ENCODE results near the gene ACD. TPM values are rescaled to one million over a fixed set of nuclear protein-coding genes. Genes with fewer than 3 reads are reported as not detected.

ACD gene
- total RNA-seq, 1 experiment from 2014 or later: 27.1 TPM

- no peak for DNase-seq (ENCODE audit: low spot score)
- in situ Hi-C loops (cut with HindIII; ENCODE audit: low sequenced_read_pairs): no loop called here
These were observed 5.5 kb upstream of the ACD start for GRCh38 chr16:67665598-67665997.

- in situ Hi-C loops (cut with HindIII; ENCODE audit: low sequenced_read_pairs): no loop called here
- DNase-seq (ENCODE audit: low spot score): no peak
These were observed 4.8 kb upstream of the ACD start for GRCh38 chr16:67664871-67665270.

GRCh38 chr16:67664258-67664657 lies 4.2 kb upstream of the ACD start:
- peak; percentile 92 for DNase-seq (ENCODE audit: low spot score)
- in situ Hi-C loops (cut with HindIII; ENCODE audit: low sequenced_read_pairs): no loop called here

GRCh38 chr16:67663877-67664222 lies 3.8 kb upstream of the ACD start:
- in situ Hi-C loops (cut with HindIII; ENCODE audit: low sequenced_read_pairs): no loop called here

GRCh38 chr16:67663151-67663876 lies 3.3 kb upstream of the ACD start:
- DNase-seq (ENCODE audit: low spot score): no peak
- in situ Hi-C loops (cut with HindIII; ENCODE audit: low sequenced_read_pairs): no loop called here

More at GRCh38 chr16:67663877-67664222, 3.8 kb upstream of the ACD start:
- DNase-seq (ENCODE audit: low spot score): no peak

- DNase-seq (ENCODE audit: low spot score): no peak
- in situ Hi-C loops (cut with HindIII; ENCODE audit: low sequenced_read_pairs): no loop called here
These were observed 2.6 kb upstream of the ACD start for GRCh38 chr16:67662653-67663010.

GRCh38 chr16:67661886-67662652 lies 2.0 kb upstream of the ACD start:
- DNase-seq (ENCODE audit: low spot score): no peak

GRCh38 chr16:67661101-67661761 lies 1.2 kb upstream of the ACD start:
- in situ Hi-C loops (cut with HindIII; ENCODE audit: low sequenced_read_pairs): no loop called here
- DNase-seq (ENCODE audit: low spot score): peak; percentile 73

More at GRCh38 chr16:67661886-67662652, 2.0 kb upstream of the ACD start:
- in situ Hi-C loops (cut with HindIII; ENCODE audit: low sequenced_read_pairs): no loop called here

GRCh38 chr16:67660564-67661028 lies 536 bp upstream of the ACD start, which contains the start of gene PARD6A:
PARD6A (plus strand) TSS chr16:67660960; CDS start chr16:67661039, 79 bp downstream.
- DNase-seq (ENCODE audit: low spot score): peak; percentile 99
- in situ Hi-C loops (cut with HindIII; ENCODE audit: low sequenced_read_pairs): no loop called here

GRCh38 chr16:67658849-67659674 lies 998 bp downstream of the ACD start:
- no peak for DNase-seq (ENCODE audit: low spot score)
- in situ Hi-C loops (cut with HindIII; ENCODE audit: low sequenced_read_pairs): no loop called here

GRCh38 chr16:67657751-67658518 lies 2.1 kb downstream of the ACD start:
- no peak for DNase-seq (ENCODE audit: low spot score)
- in situ Hi-C loops (cut with HindIII; ENCODE audit: low sequenced_read_pairs): no loop called here

GRCh38 chr16:67657017-67657608 lies 2.9 kb downstream of the ACD start:
- no peak for DNase-seq (ENCODE audit: low spot score)
- in situ Hi-C loops (cut with HindIII; ENCODE audit: low sequenced_read_pairs): no loop called here

GRCh38 chr16:67656344-67657016 lies 3.6 kb downstream of the ACD start:
- in situ Hi-C loops (cut with HindIII; ENCODE audit: low sequenced_read_pairs): no loop called here
- DNase-seq (ENCODE audit: low spot score): no peak

- DNase-seq (ENCODE audit: low spot score): no peak
- in situ Hi-C loops (cut with HindIII; ENCODE audit: low sequenced_read_pairs): no loop called here
These were observed 4.7 kb downstream of the ACD start for GRCh38 chr16:67655363-67655762.

- DNase-seq (ENCODE audit: low spot score): no peak
- in situ Hi-C loops (cut with HindIII; ENCODE audit: low sequenced_read_pairs): no loop called here
These were observed 5.6 kb downstream of the ACD start for GRCh38 chr16:67654403-67654911.

GRCh38 chr16:67653789-67654402 lies 6.2 kb downstream of the ACD start:
- no peak for DNase-seq (ENCODE audit: low spot score)

More at GRCh38 chr16:67653789-67654402, 6.2 kb downstream of the ACD start:
- in situ Hi-C loops (cut with HindIII; ENCODE audit: low sequenced_read_pairs): no loop called here
